Liver (tissue), 9 donors: ENCODE data around the gene ATP11A. TPM values are rescaled to one million over a fixed set of nuclear protein-coding genes. Genes with fewer than 3 reads are reported as not detected.

Experiments
- DNase-seq: peaks from one replicate; pipeline ENCODE4 v3.0.0-alpha.2; 2017; ENCODE audit warnings: low spot score
- H3K27ac ChIP-seq, 2 donors: one replicate each; pipeline ENCODE4 v1.7.0; 2013; ENCODE audit warnings: inconsistent platforms in 2 of 2, low read length in 2 of 2, control low read depth in 1 of 2, low read depth in 1 of 2, mild to moderate bottlenecking in 1 of 2
- H3K27me3 ChIP-seq, 4 donors: one replicate each; pipeline versions ENCODE4 v1.6.1 to v1.7.0; 2013; ENCODE audit warnings: low read length in 3 of 4, inconsistent platforms in 1 of 4, mild to moderate bottlenecking in 1 of 4, moderate library complexity in 1 of 4; ENCODE audit not compliant: control insufficient read depth in 4 of 4, insufficient read depth in 4 of 4
- H3K36me3 ChIP-seq, 4 donors: one replicate each; pipeline versions ENCODE4 v1.6.1 to v1.7.0; 2013; ENCODE audit warnings: low read length in 3 of 4, mild to moderate bottlenecking in 3 of 4, low read depth in 1 of 4, moderate library complexity in 1 of 4; ENCODE audit not compliant: control insufficient read depth in 4 of 4, insufficient read depth in 3 of 4
- H3K4me1 ChIP-seq, 4 donors: one replicate each; pipeline versions ENCODE4 v1.6.1 to v1.7.0; 2013; ENCODE audit warnings: low read length in 3 of 4, mild to moderate bottlenecking in 3 of 4, moderate library complexity in 1 of 4; ENCODE audit not compliant: control insufficient read depth in 4 of 4, insufficient read depth in 4 of 4
- H3K4me3 ChIP-seq, 3 donors: one replicate each; pipeline versions ENCODE4 v1.6.1 to v1.7.0; 2013; ENCODE audit warnings: low read length in 3 of 3, control low read depth in 1 of 3, low read depth in 1 of 3, mild to moderate bottlenecking in 1 of 3
- H3K9ac ChIP-seq, 2 donors: one replicate each; pipeline ENCODE4 v1.7.0; 2013; ENCODE audit warnings: low read length in 2 of 2, mild to moderate bottlenecking in 2 of 2, moderate library complexity in 2 of 2, control low read depth in 1 of 2, low read depth in 1 of 2
- H3K9me3 ChIP-seq, 4 donors: one replicate each; pipeline versions ENCODE4 v1.6.1 to v1.7.0; 2013; ENCODE audit warnings: low read length in 3 of 4; ENCODE audit not compliant: control insufficient read depth in 4 of 4
- ATF3 ChIP-seq: IDR thresholded peaks from 2 replicates; pipeline ENCODE4 v1.6.1; 2016; ENCODE audit warnings: antibody characterized with exemption
- CTCF ChIP-seq: fragments of 150-350 bp; IDR thresholded peaks from 2 replicates; pipeline ENCODE4 v1.5.1; 2017; ENCODE audit warnings: improper control_type of control experiment, low read depth, low read length; ENCODE audit not compliant: missing input control
- EGR1 ChIP-seq, 2 donors: IDR thresholded peaks; 2 replicates each; pipeline ENCODE4 v1.6.1; 2016 to 2018; ENCODE audit warnings: antibody characterized with exemption in 2 of 2, low read depth in 2 of 2
- FOXA1 ChIP-seq: IDR thresholded peaks from 2 replicates; pipeline ENCODE4 v1.6.1; 2016; ENCODE audit warnings: antibody characterized with exemption
- FOXA2 ChIP-seq: IDR thresholded peaks from 2 replicates; pipeline ENCODE4 v1.6.1; 2016; ENCODE audit warnings: antibody characterized with exemption
- GABPA ChIP-seq, 2 donors: IDR thresholded peaks in 1 of 2; conservative IDR thresholded peaks in 1 of 2; 2 replicates each; pipeline ENCODE4 v1.6.1; 2016; ENCODE audit warnings: antibody characterized with exemption in 2 of 2, mild to moderate bottlenecking in 1 of 2, moderate library complexity in 1 of 2
- JUND ChIP-seq, 2 donors: IDR thresholded peaks; 2 replicates each; pipeline ENCODE4 v1.6.1; 2016; ENCODE audit warnings: antibody characterized with exemption in 2 of 2
- MAX ChIP-seq: IDR thresholded peaks from 2 replicates; pipeline ENCODE4 v1.6.1; 2016; ENCODE audit warnings: antibody characterized with exemption
- NR2F2 ChIP-seq: IDR thresholded peaks from 2 replicates; pipeline ENCODE4 v1.6.1; 2016; ENCODE audit warnings: antibody characterized with exemption
- RAD21 ChIP-seq, 2 donors: IDR thresholded peaks; 2 replicates each; pipeline ENCODE4 v1.6.1; 2016; ENCODE audit warnings: antibody characterized with exemption in 2 of 2, mild to moderate bottlenecking in 2 of 2
- REST ChIP-seq: IDR thresholded peaks from 2 replicates; pipeline ENCODE4 v1.6.1; 2016; ENCODE audit warnings: antibody characterized with exemption, mild to moderate bottlenecking
- RXRA ChIP-seq, 2 donors: IDR thresholded peaks; 2 replicates each; pipeline ENCODE4 v1.6.1; 2017 to 2018; ENCODE audit warnings: antibody characterized with exemption in 2 of 2, mild to moderate bottlenecking in 1 of 2
- SP1 ChIP-seq: IDR thresholded peaks from 2 replicates; pipeline ENCODE4 v1.6.1; 2018; ENCODE audit warnings: antibody characterized with exemption, mild to moderate bottlenecking
- YY1 ChIP-seq: IDR thresholded peaks from 2 replicates; pipeline ENCODE4 v1.6.1; 2016; ENCODE audit warnings: antibody characterized with exemption, mild to moderate bottlenecking
- ZBTB33 ChIP-seq: IDR thresholded peaks from 2 replicates; pipeline ENCODE4 v1.6.1; 2016; ENCODE audit warnings: antibody characterized with exemption
- WGBS: extraction: QIAGEN DNeasy Blood & Tissue Kit; methylation state at CpG from one replicate; pipeline ENCODE4 v1.1.7; 2013; 5-methylcytosine and 5-hydroxymethylcytosine counted together
- polyA plus RNA-seq, 2 donors: library from polyadenylated mRNA; stranded (reverse) in 1 of 2; unstranded in 1 of 2; fragments of 200-250 nt in 1 of 2; fragments of >200 nt in 1 of 2; fragmentation: Nextera tagmentation in 1 of 2; extraction: Ambion mirVana in 1 of 2; gene quantifications; one replicate each; pipeline versions ENCODE4 v1.2.1 to v1.2.3, GENCODE V29; 2013 to 2015
- total RNA-seq, 2 donors: library from RNA; depleted of rRNA; stranded (reverse); fragments of >200 nt; gene quantifications; one replicate each; pipeline ENCODE4 v1.2.3, GENCODE V29; 2014
- donor health status: healthy.
- donor health status: healthy.
- donor health status: healthy.
- donor health status: healthy.
- donor health status: healthy.

ATP11A gene
- total and polyA plus RNA-seq, 4 donors: 8.7 to 27.9 (median 13.8) TPM

- TF ChIP-seq MAX (no peak), REST (no peak), SP1 (no peak), FOXA1 (no peak), GABPA (IDR thresholded peaks at IDR 0.05 in 1 of 2, conservative IDR thresholded peaks at IDR 0.05 in 1 of 2) (no peak), YY1 (no peak), FOXA2 (no peak), RAD21 (IDR thresholded peaks at IDR 0.05) (no peak), ATF3 (no peak), JUND (IDR thresholded peaks at IDR 0.05) (no peak), RXRA (IDR thresholded peaks at IDR 0.05) (no peak)
- Histone ChIP-seq H3K4me3 (no peak overlapping the region), H3K27ac (no peak overlapping the region), H3K36me3 (no peaks in the 10 kb centered on the region), H3K9ac (no peak overlapping the region), H3K9me3 (no peaks in the 10 kb centered on the region), H3K27me3 (no peaks in the 10 kb centered on the region), H3K4me1 (peaks cover 0 to 2% (median 0%) of the 10 kb centered on the region in 4 donors)
- no peak for DNase-seq
- WGBS: 93% methylated on average over 25 of the region's 25 CpGs
Measured at GRCh38 chr13:112773601-112774447, 84.0 kb downstream of the ATP11A start.

- no peak overlapping the region for H3K4me3 ChIP-seq
- no peaks in the 10 kb centered on the region for H3K9me3 ChIP-seq
- no peaks in the 10 kb centered on the region for H3K36me3 ChIP-seq
- 94% methylated on average over 7 of the region's 7 CpGs for WGBS
- H3K27ac ChIP-seq: no peak overlapping the region
- peaks cover 0 to 2% (median 0%) of the 10 kb centered on the region in 4 donors for H3K4me1 ChIP-seq
- no peak overlapping the region for H3K9ac ChIP-seq
- no peaks in the 10 kb centered on the region for H3K27me3 ChIP-seq
- no peak for DNase-seq
- TF ChIP-seq MAX: no peak
- TF ChIP-seq CTCF: no peak
- TF ChIP-seq ZBTB33: no peak
- no peak for TF ChIP-seq RAD21 (IDR thresholded peaks at IDR 0.05)
- no peak for TF ChIP-seq JUND (IDR thresholded peaks at IDR 0.05)
- TF ChIP-seq GABPA (IDR thresholded peaks at IDR 0.05 in 1 of 2, conservative IDR thresholded peaks at IDR 0.05 in 1 of 2): no peak
- TF ChIP-seq EGR1 (IDR thresholded peaks at IDR 0.05; ENCODE audit: low read depth in 2 of 2): no peak
- TF ChIP-seq REST: no peak
- TF ChIP-seq NR2F2: no peak
- no peak for TF ChIP-seq SP1
- TF ChIP-seq FOXA2: no peak
Measured at GRCh38 chr13:112774448-112774792, 84.6 kb downstream of the ATP11A start.
